MV-4-11 (cell line): ENCODE results near the gene OR9Q1.
A peak's percentile ranks its signal among the peaks of the same experiment; 100 is the strongest.

Source experiments
- DNase-seq: peaks from one replicate; lab custom pipeline; 2025; lab: John Stamatoyannopoulos, UW

Gene OR9Q1

GRCh38 chr11:58030653-58031052 is 7.0 kb downstream of the OR9Q1 start, which contains the start of gene OR6Q1:
Gene OR6Q1, plus strand, starts transcription at chr11:58030953. Its CDS starts 0 bp downstream, at chr11:58030953.
- no peak for DNase-seq

- no peak for DNase-seq
Measured at GRCh38 chr11:58034471-58034870, 10.8 kb downstream of the OR9Q1 start.

GRCh38 chr11:58039589-58039988 is 15.9 kb downstream of the OR9Q1 start:
- DNase-seq = no peak

DNA sequence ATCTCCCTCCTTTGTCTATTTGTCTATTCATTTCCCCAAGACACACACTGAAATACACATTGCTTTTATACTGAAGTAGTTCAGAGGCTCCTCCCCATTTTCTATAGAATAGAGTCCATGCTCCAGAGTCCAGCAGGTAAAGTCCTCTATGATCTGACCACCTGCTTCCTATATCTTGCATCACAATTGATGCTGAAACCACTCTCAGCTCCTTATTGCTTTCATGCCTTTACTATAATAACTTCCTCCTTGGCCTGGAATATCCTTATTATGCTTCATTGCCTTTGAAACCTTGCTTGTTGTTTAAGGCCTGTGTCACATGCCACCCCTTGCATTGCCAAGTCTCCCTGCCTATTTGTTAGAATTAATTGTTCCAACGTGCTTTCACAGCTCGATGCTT is 19.7 kb downstream of the OR9Q1 start:
- no peak for DNase-seq

DNA sequence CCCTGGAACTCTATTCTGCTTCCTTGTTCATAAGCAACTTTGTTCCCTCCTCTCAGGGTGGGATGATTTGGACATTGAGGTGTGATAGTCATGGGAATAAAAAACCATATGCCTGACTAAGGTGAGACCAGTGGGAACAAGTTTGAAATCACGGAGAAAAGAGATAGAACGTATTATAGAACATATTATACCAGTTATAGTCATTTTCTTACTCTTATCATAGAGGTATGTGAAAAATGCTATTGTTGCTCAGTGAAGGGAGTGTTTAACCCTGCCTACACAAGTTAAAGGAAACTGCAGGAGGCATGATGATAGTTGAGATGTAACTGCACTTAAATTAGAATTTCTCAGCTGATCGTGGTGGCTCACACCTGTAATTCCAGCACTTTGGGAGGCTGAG is 22.6 kb downstream of the OR9Q1 start:
- no peak for DNase-seq

- DNase-seq = peak; percentile 30
Measured at GRCh38 chr11:58047818-58048217, 24.1 kb downstream of the OR9Q1 start.

GRCh38 chr11:58055806-58056401 is 32.2 kb downstream of the OR9Q1 start:
- DNase-seq = no peak

- no peak for DNase-seq
Measured at GRCh38 chr11:58057481-58057880, 33.8 kb downstream of the OR9Q1 start.

- no peak for DNase-seq
Measured at GRCh38 chr11:58058276-58059006, 34.8 kb downstream of the OR9Q1 start.

- no peak for DNase-seq
Measured at GRCh38 chr11:58059007-58059350, 35.3 kb downstream of the OR9Q1 start.

GRCh38 chr11:58060535-58060934 is 36.9 kb downstream of the OR9Q1 start:
- DNase-seq = no peak

GRCh38 chr11:58060939-58061672 is 37.4 kb downstream of the OR9Q1 start:
- DNase-seq = no peak

GRCh38 chr11:58061813-58062212 is 38.1 kb downstream of the OR9Q1 start:
- DNase-seq = no peak

GRCh38 chr11:58067685-58068084 is 44.0 kb downstream of the OR9Q1 start:
- no peak for DNase-seq

DNA sequence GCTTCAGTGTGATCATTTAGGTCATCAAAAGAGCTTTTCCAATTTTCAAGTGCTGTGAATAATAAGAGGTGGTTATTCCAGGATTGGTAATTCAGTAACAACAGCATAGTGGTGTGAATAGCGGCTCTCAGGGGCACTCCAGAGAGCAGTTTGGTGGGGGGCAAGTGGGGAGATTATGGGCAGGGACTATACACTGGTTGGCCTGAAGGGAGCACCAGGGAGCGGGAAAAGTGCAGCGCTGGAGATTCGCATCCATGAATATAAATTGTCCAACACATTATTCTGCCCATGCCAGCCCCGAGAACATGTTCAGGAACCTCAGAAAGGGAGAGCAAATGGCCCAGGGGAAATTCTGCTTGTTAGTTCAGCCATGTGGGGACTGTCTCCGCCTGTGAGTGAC is 45.0 kb downstream of the OR9Q1 start:
- DNase-seq = no peak

GRCh38 chr11:58070585-58070984 is 46.9 kb downstream of the OR9Q1 start:
- DNase-seq = no peak

- DNase-seq = no peak
Measured at GRCh38 chr11:58075781-58076180, 52.1 kb downstream of the OR9Q1 start.

GRCh38 chr11:58086528-58086927 is 62.8 kb downstream of the OR9Q1 start:
- no peak for DNase-seq

DNA sequence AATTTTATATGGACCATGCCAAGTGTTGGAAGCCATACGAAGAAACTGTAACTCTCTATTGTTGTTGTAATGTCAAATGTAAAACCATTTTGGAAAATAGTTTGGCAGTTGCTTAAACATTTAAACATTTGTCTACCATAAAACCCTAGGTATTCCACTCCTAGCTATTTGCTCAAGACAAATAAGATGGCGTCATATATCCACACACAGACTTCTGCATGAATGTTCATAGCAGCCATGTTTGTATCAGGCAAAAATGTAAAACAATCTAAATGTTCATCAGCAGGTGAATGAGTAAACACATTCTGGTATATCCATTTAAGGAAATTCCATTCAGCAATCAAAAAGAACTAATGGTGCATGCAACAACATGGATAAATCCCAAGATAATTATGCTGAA is 73.8 kb downstream of the OR9Q1 start:
- DNase-seq = no peak

DNA sequence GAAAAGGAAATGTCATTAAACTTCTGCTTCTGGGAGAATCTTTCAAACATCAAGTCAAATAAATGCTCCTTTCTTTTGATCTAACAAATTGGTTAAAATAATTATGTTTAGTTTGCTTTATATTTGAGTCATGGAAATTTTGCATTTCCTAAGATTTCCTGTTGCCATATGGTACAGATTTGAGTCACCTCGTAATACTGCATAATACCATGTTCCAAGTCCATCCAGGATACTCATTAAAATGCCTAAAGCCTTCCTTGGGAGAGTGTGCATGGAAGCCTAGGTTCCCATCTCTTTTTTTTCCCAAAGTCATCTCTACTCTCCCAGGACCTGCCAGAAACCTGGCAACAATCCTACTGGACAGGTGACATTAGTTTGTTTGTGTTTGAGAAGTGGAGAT is 97.4 kb downstream of the OR9Q1 start:
- DNase-seq = no peak

DNA sequence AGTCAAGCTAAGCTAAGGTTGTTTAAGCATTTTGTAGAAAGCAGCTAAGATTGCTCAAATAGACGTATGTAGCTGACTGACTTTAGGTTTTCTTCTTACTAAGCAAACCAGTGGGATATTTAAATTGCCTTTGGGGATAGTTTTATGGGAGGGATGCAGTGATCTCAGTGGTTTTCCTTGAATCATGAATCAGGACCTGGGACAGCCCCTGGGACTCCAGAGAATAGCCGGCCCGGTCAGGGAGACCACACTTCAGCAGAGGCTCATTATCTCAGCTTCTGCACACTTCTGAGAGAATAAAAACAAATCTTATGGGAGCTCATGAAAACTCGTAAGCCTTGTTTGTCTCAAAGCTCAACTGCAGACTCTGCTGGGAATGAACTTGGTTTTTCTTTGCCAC is 101.8 kb downstream of the OR9Q1 start, which contains the start of gene OR9I1:
OR9I1 (minus strand) TSS at position 62 of the 400 bp plus-strand sequence. CDS start 6,086 bp downstream, outside the sequence.
- no peak for DNase-seq

DNA sequence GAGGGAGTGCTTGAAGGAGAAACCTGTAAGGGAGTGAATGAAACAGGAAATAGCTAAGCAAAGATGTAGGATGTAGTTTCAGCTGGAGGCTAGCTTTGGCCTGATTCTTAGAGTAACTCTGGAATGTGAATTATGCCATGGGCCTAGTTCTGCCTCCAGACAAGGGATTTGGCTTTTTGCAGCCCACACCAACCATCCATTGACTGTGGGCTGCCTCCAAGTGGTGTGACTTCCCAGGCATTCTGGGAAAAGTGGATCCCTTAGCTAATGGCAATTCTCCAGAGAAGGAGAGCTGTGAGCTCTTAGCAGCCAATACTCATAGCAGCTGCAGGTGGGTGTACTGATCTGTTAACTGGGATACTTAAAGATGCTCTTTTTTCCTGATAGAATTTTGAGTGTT is 103.7 kb downstream of the OR9Q1 start:
- DNase-seq = no peak
